Prostate gland (tissue), 2 donors: ENCODE measurements around the gene IL6R.

Source experiments
- CTCF ChIP-seq, 4 experiments: fragments of 200-600 bp in 2 of 4; fragments of 450-650 bp in 2 of 4; sonication (generic) in 2 of 4; IDR thresholded peaks; 1 replicate in 3 of 4; 2 replicates in 1 of 4; pipeline ENCODE4 v1.5.1; 2016 to 2019; ENCODE audit warnings: antibody characterized with exemption in 4 of 4, mild to moderate bottlenecking in 2 of 4, moderate library complexity in 2 of 4
- POLR2A ChIP-seq: fragments of 450-650 bp; IDR thresholded peaks from one replicate; pipeline ENCODE4 v1.6.1; 2016; ENCODE audit warnings: antibody characterized with exemption, mild to moderate bottlenecking
- POLR2AphosphoS5 ChIP-seq: sonication (generic); formaldehyde crosslinking; IDR thresholded peaks from one replicate; pipeline ENCODE4 v1.6.1; 2017; ENCODE audit warnings: antibody characterized with exemption

- TF ChIP-seq CTCF (IDR thresholded peaks at IDR 0.05) = no peak
- TF ChIP-seq POLR2AphosphoS5 = no peak
- TF ChIP-seq POLR2A = no peak
Observed at GRCh38 chr1:154467434-154468102, 62.4 kb downstream of the IL6R start.
